KG1 (cell line): ENCODE measurements around the gene KIF26A.

Source experiments
- DNase-seq: peaks from one replicate; lab custom pipeline; 2025; lab: John Stamatoyannopoulos, UW

The KIF26A gene

DNA sequence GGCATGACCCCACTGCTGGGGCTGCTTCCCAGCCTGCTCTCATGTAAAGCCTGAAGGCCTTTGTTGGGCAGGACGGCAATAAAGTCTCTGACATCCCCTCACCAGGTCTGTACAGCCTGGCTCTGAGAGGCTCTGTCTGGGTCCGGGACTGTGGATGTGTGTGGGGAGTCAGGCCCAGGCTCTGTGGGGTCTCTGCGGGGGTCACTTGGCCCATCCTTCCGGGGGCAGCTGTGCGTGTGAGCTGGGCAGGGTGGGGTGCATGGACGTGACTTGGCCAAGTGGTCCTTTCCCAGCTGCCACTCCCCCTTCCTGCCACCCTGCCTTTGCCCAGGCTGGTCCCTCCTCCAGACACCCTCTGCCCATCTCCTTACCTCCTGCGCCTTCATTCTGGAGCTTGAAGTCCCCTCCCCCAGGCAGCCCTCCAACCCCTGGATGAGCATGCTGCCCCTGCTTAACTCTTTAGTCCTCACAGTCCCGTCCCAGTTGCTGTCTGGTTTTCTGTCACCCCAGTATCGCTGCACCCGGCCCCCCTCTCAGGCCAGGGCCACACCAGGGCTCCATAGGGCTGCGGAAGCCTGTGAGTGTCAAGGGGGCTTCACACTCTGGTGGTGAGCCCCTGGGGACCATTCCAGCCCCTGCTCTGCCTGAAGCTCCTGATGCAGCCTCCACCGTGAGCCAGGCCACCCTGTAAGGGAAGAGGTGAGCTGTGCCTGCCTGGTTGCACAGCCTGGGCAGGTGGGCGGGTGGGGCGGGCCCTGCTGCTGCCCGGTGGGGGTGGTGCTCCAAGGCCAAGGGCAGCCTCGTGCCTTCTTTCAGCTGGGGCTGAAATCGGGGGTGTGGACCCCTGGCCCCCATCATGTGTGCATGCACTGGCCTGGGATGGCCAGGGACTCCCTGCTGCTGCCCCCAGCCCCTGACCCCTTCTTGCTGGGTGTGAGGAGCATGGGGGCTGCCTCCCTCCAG is 25.5 kb upstream of the KIF26A start:
- DNase-seq = no peak

GRCh38 chr14:104113631-104114420 is 24.6 kb upstream of the KIF26A start:
- no peak for DNase-seq

GRCh38 chr14:104114421-104115130 is 23.8 kb upstream of the KIF26A start:
- DNase-seq = no peak

DNA sequence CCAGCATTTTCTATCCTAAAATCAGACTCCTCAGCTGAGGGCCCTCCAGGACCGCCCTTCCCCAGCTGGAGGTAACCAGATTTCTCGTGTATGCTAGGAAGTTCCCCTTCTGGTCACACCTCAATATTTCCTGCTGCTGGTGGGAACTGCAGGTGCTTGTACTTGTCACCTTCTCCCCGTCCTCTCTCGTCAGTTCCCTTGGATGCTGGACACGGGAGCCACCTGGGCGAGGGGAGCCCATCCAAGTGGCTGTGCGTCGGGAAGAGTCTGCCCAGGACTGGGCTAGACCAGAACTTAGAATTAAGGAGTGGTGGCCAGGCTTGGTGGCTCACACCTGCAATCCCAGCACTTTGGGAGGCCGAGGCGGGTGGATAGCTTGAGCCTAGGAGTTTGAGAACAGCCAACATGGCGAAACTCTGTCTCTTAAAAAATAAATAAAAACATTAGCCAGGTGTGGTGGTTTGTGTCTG is 23.2 kb upstream of the KIF26A start:
- DNase-seq = no peak

GRCh38 chr14:104115691-104116287 is 22.6 kb upstream of the KIF26A start:
- DNase-seq = no peak

- no peak for DNase-seq
These were observed 22.1 kb upstream of the KIF26A start for GRCh38 chr14:104116288-104116755.

- no peak for DNase-seq
These were observed 21.5 kb upstream of the KIF26A start for GRCh38 chr14:104116756-104117340.

DNA sequence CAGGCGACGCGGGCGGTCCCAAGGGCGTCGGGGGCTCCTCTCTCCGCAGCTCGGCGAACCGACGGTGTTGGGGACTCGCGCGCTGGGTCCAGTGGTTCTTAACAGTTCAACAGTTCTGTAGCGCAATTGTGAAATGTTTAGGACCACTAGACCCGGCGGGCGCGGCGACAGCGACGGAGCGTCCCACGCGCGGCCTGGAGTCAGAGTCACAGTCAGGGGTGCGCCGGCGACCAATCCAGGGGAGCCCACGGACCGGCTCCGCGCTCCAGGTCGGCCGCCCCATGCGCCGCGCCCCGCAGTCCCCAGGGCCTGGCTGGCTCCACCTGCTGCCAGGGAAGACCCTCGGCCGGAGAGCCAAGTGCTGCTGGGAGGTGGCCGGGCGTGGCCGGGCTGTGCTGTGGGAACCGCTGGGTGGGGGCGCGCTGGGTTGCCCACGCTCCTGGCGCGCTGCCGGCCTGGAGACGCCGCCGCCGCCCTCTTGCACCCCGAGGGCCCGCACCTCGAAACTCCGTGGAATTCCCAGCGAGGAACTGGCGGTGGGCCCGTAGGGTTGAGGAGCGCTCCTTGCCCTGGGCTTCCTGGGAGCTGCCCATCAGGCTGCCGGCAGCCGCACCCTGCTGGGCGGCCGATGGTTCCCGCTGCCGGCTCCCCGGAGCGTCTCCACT is 20.9 kb upstream of the KIF26A start:
- no peak for DNase-seq

DNA sequence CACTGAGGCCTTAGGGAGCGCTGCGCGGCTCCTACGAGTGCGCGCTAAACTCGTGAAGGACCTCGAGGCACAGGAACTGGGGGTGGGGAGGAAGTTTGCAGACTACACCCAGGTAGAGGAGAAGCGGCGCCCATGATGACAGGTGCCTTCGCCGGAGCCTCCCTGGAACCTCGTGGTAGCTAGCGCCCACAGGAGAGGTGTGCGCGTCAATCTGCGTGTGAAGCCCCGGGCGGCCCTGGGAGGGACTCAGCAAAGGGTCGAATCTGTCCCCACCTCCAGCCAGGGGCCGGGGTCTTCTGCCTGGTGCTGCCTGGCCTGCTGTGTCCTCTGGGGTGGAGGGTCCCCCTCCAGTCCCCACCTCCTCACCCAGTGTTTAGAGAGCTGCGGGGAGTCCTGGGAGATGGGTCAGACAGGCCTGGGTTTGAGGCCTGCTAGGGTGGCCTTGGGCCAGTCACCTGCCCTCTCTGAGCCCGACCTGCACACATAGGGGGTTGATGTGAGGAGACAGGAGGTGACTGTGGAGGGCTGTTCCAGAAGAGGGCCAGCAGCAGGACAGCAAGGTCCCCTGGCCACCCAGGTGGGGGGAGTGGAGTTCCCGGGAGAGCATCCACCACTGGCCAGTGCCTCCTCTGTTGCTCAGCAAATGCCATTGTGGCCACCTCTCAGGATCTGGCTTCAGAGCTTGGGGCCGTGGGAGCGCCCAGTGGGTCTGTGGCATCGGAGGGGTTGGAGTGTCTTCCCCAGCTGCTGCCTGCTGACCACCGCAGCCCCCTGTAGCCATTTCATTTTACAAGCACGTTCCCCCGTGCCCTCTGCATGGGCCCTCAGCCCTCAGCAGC is 20.2 kb upstream of the KIF26A start:
- DNase-seq = no peak

DNA sequence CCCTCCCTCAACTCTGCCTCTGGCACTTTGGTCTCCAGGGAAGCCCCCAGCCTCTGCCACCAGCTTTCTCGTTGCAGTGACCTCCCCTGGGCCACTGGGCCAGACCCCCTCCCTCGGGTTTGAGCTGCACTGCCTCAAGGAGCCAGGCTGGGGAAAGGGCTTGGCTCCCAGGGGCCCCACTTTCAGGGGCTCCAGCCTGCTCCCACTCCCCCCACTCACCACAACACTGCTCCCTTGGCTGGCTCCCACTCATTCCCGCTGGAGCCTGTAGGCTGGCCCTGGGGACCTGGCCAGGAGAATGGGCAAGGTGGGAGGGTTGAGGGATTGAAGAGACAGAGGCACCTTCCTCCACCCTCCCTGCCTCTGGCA is 19.3 kb upstream of the KIF26A start:
- no peak for DNase-seq

GRCh38 chr14:104119488-104120251 is 18.7 kb upstream of the KIF26A start:
- no peak for DNase-seq

DNA sequence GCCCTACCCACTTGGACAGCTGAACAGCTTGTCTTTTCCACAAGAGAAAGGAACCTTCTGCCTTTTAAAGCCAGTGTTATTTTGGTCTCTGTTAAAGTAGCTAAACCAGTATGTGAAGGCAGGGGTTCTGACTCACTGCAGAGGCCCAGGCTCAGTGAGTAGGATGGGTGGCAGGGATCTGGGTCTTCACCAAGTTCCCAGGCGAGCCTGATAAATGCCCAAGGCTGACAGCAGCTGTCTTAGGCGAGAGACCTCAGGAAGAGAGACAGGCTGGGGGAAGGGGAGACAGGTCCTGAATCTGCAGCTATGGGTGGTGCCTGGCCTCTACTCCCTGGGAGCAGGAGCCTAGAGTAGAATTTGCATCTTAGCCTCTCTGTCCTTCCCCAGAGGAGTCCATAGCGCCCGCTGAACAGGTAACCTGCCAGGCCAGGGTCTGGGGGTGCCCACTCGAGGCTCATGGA is 18.1 kb upstream of the KIF26A start:
- no peak for DNase-seq

- no peak for DNase-seq
These were observed 17.2 kb upstream of the KIF26A start for GRCh38 chr14:104121142-104121541.

- DNase-seq = no peak
These were observed 14.5 kb upstream of the KIF26A start for GRCh38 chr14:104123879-104124278.

GRCh38 chr14:104125011-104125410 is 13.4 kb upstream of the KIF26A start:
- no peak for DNase-seq

- no peak for DNase-seq
These were observed 11.6 kb upstream of the KIF26A start for GRCh38 chr14:104126753-104127152.

GRCh38 chr14:104128981-104129380 is 9.4 kb upstream of the KIF26A start:
- DNase-seq = no peak

DNA sequence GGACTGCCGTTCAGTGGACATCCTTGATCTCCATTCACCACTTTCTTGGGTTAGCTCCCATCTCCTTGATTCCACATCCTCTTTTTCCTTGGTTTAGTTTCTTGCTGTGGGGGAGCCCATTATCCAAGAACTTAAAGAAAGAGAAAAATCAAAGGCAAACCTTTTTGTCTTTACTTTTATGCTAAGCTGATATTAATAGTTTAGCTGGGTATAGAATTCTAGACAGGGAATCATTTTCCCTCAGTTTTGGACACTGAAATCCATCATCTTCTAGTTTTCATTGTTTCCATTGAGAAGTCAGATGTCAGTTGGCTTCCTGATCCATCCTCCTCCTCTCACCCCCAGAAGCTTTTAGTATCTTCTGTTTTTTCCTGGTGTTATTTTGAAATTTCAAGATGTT is 8.8 kb upstream of the KIF26A start:
- DNase-seq = no peak
